ENCODE measurements around the gene CDC14A. TPM values are rescaled to one million over a fixed set of nuclear protein-coding genes. Genes with fewer than 3 reads are reported as not detected.

The CDC14A gene
- total and polyA plus RNA-seq, 2 donors (not counting 3 experiments of a cell fraction or from before 2014, with no cell fraction given): 3.4 to 13.9 TPM

- ChIA-PET CTCF (no interaction called here), POLR2A (no interaction called here)
- Histone ChIP-seq H3K27ac (ENCODE audit: insufficient read depth, low read depth, low read length) (no peak overlapping the region), H3K36me3 (ENCODE audit: control insufficient read depth in 2 of 2, extremely low read depth in 1 of 2, insufficient read depth in 2 of 2, low read length in 2 of 2) (no peaks in the 10 kb centered on the region), H3K9ac (replicated peaks; ENCODE audit: extremely low read depth, insufficient read depth, low read length) (no peak overlapping the region), H3K27me3 (ENCODE audit: control insufficient read depth in 2 of 2, insufficient read depth in 2 of 2, low read length in 2 of 2) (no peaks in the 10 kb centered on the region), H3K9me1 (replicated peaks; ENCODE audit: control insufficient read depth, extremely low read depth, insufficient read depth, low read length) (no peaks in the 10 kb centered on the region), H3K79me2 (ENCODE audit: control insufficient read depth, insufficient read depth, low read length) (no peaks in the 10 kb centered on the region), H4K20me1 (replicated peaks; ENCODE audit: control insufficient read depth, extremely low read depth, insufficient read depth, low read length) (no peaks in the 10 kb centered on the region), H3K4me1 (ENCODE audit: control insufficient read depth, extremely low read depth, insufficient read depth, low read length) (no peaks in the 10 kb centered on the region), H3K4me2 (ENCODE audit: insufficient read depth, low read length) (no peak overlapping the region), H3K4me3 (replicated peaks in 1 of 3; ENCODE audit: insufficient read depth in 1 of 3, low read depth in 1 of 3, low read length in 3 of 3) (no peak overlapping the region), H3K9me3 (replicated peaks; ENCODE audit: control insufficient read depth, insufficient read depth, low read length) (no peaks in the 10 kb centered on the region), H2AFZ (ENCODE audit: low read depth, low read length) (no peak overlapping the region)
- dilution Hi-C loops (cut with MboI; ENCODE audit: extremely low pct_ligation_motif_present, low sequenced_read_pairs) (no loop called here), intact Hi-C loops (cut with micrococcal nuclease) (no loop called here)
- BruUV-seq (replicated peaks): no TSS peak
- FAIRE-seq (no peak), DNase-seq (ENCODE audit: low read depth, low spot score) (no peak)
- no peak for TF ChIP-seq MAX (IDR thresholded peaks at IDR 0.05; ENCODE audit: insufficient read depth, insufficient read length)
- TF ChIP-seq CTCF (IDR thresholded peaks at IDR 0.05; ENCODE audit: extremely low read depth in 1 of 2, insufficient read depth in 1 of 2, low read depth in 1 of 2, low read length in 2 of 2): no peak
- no peak for TF ChIP-seq POLR2AphosphoS5 (IDR thresholded peaks at IDR 0.05; ENCODE audit: insufficient read depth, low read depth, low read length)
- TF ChIP-seq POLR2A (IDR thresholded peaks at IDR 0.05; ENCODE audit: low read depth, low read length): no peak
- TF ChIP-seq EZH2 (IDR thresholded peaks at IDR 0.05; ENCODE audit: borderline replicate concordance, low read depth, low read length, severe bottlenecking): no peak
- TF ChIP-seq FOS (IDR thresholded peaks at IDR 0.05; ENCODE audit: borderline replicate concordance, insufficient read depth, low read length): no peak
- no peak for TF ChIP-seq GATA2 (IDR thresholded peaks at IDR 0.05; ENCODE audit: insufficient read depth, insufficient read length, low read depth, low read length)
- no peak for TF ChIP-seq MYC (IDR thresholded peaks at IDR 0.05; ENCODE audit: low read depth, low read length)
- TF ChIP-seq JUN (IDR thresholded peaks at IDR 0.05; ENCODE audit: borderline replicate concordance, insufficient read depth, insufficient read length, low read depth): no peak
Measured at GRCh38 chr1:100556925-100557605, 204.8 kb downstream of the CDC14A start.

Data from endothelial cell of umbilical vein (primary cell).